ENCODE measurements around the gene FLYWCH1.

FLYWCH1 gene

GRCh38 chr16:2914233-2914632, 2.5 kb downstream of the FLYWCH1 start:
- Mint-ChIP-seq H3K9me3 (no peaks in the 10 kb centered on the region), H3K4me3 (peak overlapping the region; percentile 53 to 70 (median 54)), H3K4me1 (peaks cover 16% of the 10 kb centered on the region), H3K27ac (no peak overlapping the region), H3K36me3 (ENCODE audit: low read depth) (peaks cover 16% of the 10 kb centered on the region), H3K27me3 (ENCODE audit: low read depth) (peaks cover 5% of the 10 kb centered on the region)
- TF ChIP-seq, protein P1, sequence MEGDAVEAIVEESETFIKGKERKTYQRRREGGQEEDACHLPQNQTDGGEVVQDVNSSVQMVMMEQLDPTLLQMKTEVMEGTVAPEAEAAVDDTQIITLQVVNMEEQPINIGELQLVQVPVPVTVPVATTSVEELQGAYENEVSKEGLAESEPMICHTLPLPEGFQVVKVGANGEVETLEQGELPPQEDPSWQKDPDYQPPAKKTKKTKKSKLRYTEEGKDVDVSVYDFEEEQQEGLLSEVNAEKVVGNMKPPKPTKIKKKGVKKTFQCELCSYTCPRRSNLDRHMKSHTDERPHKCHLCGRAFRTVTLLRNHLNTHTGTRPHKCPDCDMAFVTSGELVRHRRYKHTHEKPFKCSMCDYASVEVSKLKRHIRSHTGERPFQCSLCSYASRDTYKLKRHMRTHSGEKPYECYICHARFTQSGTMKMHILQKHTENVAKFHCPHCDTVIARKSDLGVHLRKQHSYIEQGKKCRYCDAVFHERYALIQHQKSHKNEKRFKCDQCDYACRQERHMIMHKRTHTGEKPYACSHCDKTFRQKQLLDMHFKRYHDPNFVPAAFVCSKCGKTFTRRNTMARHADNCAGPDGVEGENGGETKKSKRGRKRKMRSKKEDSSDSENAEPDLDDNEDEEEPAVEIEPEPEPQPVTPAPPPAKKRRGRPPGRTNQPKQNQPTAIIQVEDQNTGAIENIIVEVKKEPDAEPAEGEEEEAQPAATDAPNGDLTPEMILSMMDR (IDR thresholded peaks at IDR 0.05; ENCODE audit: unreplicated experiment in 3 of 3), result no peak

DNA sequence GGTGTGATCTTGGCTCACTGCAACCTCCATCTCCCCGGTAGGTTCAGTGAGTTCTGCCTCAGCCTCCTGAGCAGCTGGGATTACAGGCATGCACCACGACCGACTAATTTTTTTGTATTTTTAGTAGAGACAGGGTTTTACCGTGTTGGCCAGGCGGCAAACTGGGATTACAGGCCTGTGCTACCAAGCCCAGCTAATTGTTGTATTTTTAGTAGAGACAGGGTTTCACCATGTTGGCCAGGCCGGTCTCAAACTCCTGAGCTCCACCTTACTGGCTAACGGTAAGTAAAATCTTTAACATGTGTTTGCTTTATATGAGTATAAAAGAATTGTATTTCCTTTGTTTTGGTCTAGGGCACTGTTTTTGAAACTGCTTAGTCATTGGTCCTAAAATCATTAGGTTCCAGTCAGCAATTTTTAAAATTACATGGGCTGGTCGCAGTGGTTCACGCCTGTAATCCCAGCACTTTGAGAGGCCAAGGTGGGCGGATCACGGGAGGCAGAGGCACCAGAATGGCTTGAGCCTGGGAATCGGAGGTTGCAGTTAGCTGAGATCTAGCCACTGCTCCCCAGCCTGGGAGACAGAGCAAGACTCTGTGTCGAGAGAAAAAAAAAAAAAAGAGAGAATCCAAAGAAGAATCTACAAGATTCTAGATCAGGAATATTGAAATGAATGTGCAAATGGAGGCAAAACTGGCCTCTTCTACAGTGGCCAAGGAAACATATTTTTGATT, 3.6 kb downstream of the FLYWCH1 start:
- TF ChIP-seq, protein P1 (IDR thresholded peaks at IDR 0.05; ENCODE audit: unreplicated experiment in 3 of 3), result no peak

GRCh38 chr16:2919511-2920255, 8.0 kb downstream of the FLYWCH1 start:
- no peaks in the 10 kb centered on the region for H3K9me3 Mint-ChIP-seq
- TF ChIP-seq, protein P1 (IDR thresholded peaks at IDR 0.05; ENCODE audit: unreplicated experiment in 3 of 3), result peak; percentile 90 to 91 (median 90)
- H3K36me3 Mint-ChIP-seq (ENCODE audit: low read depth), result peaks cover 33% of the 10 kb centered on the region
- no peaks in the 10 kb centered on the region for H3K27me3 Mint-ChIP-seq (ENCODE audit: low read depth)
- no peak overlapping the region for H3K4me3 Mint-ChIP-seq
- peaks cover 5% of the 10 kb centered on the region for H3K4me1 Mint-ChIP-seq
- H3K27ac Mint-ChIP-seq, result no peak overlapping the region

More for the DNA sequence above, 3.6 kb downstream of the FLYWCH1 start:
- H3K36me3 Mint-ChIP-seq (ENCODE audit: low read depth), result peaks cover 22% of the 10 kb centered on the region
- no peak overlapping the region for H3K4me3 Mint-ChIP-seq
- peaks cover 21% of the 10 kb centered on the region for H3K4me1 Mint-ChIP-seq
- H3K9me3 Mint-ChIP-seq, result no peaks in the 10 kb centered on the region
- no peak overlapping the region for H3K27ac Mint-ChIP-seq
- peaks cover 2% of the 10 kb centered on the region for H3K27me3 Mint-ChIP-seq (ENCODE audit: low read depth)

DNA sequence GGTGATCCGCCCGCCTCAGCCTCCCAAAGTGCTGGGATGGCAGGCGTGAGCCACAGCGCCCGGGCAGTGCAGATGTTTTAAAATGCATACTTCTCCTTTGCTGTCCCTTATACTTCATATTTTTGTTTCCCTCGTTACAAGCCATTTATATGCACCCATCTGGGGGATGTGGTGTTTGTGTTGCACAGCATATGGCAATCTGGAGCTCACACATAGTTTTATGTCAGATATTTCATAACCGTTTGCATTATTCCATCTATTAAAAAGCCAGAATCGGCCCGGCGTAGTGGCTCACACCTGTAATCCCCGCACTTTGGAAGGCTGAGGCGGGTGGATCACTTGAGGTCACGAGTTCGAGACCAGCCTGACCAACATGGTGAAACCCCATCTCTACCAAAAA, 11.8 kb downstream of the FLYWCH1 start:
- H3K36me3 Mint-ChIP-seq (ENCODE audit: low read depth), result peaks cover 25% of the 10 kb centered on the region
- H3K4me1 Mint-ChIP-seq, result peaks cover 16% of the 10 kb centered on the region
- no peaks in the 10 kb centered on the region for H3K9me3 Mint-ChIP-seq
- H3K27me3 Mint-ChIP-seq (ENCODE audit: low read depth), result no peaks in the 10 kb centered on the region
- H3K27ac Mint-ChIP-seq, result no peak overlapping the region
- H3K4me3 Mint-ChIP-seq, result no peak overlapping the region
- TF ChIP-seq, protein P1 (IDR thresholded peaks at IDR 0.05; ENCODE audit: unreplicated experiment in 3 of 3), result no peak

- Mint-ChIP-seq H3K27ac (no peak overlapping the region), H3K4me1 (peaks cover 11% of the 10 kb centered on the region), H3K27me3 (ENCODE audit: low read depth) (no peaks in the 10 kb centered on the region), H3K9me3 (no peaks in the 10 kb centered on the region), H3K4me3 (no peak overlapping the region), H3K36me3 (ENCODE audit: low read depth) (peaks cover 15% of the 10 kb centered on the region)
- TF ChIP-seq, protein P1 (IDR thresholded peaks at IDR 0.05; ENCODE audit: unreplicated experiment in 3 of 3), result no peak
Measured at GRCh38 chr16:2924901-2925755, 13.4 kb downstream of the FLYWCH1 start.

Measured in nephron (organoid).